GM21381 (cell line): ENCODE results near the gene MMD.
"Not testable (repeated sequence)": the region's sequence is repeated elsewhere in the genome, so short reads cannot be mapped to it uniquely, and the experiment has no call there.

Experiments
- ATAC-seq: cut with Tn5 transposase; IDR thresholded peaks from one replicate; pipeline ENCODE4 v1.9.1; 2021; ENCODE audit warnings: mild to moderate bottlenecking, moderate library complexity; ENCODE audit not compliant: unreplicated experiment

Gene MMD

GRCh38 chr17:55444471-55445441 lies 23.1 kb upstream of the MMD start:
- peak; percentile 76 for ATAC-seq

DNA sequence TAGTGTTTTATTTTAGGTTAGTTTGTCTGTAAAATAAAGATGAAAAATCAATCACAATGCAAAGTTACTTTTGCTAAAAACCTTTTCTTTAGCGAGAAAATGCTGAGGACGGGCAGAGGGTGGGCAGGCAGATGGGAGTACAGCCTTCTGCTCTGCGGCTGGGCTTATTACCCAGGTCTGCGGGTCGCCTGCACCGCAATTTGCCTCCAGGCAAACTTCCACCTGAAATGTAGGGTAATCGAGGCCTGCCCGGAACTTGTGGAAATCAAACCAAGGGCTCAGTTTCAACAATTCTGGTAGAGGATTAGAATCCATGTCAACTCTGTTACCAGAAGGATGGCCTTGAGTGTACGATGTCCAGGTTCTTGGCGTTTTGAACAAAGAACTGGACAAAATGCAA lies 22.3 kb upstream of the MMD start:
- ATAC-seq, result no peak

DNA sequence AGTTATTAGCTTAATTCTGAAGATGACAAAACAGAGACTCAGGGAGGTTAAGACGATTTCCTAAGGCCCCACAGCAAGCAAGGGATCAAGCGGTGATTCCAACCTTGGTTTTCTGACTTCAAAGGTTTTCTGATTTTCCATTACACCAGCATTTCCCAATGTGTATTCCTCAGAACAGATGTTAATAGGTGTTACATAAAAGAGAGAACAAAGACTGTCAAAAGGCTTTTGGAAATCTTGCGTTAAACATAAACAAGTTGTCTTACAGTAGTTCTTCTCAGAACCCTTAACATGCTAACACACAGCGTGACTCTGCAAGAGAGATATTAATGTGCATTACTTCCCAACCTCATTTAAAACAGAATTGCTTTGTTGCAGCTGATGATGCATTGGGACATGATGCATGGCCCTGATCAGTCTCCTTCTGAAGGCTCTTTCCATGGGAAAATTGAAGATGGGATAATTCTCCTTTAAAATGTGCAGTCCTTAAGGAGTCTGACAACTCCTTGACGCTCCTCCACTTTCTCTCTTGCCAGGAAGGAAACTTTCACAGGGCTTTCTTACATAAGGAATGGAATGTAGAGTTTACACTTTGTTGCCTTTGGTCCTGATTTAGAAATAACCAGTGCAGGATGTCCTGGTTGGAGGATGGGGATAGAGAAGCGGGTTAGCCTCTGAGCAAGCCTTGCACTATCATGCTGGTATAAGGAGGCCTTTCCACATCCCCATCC lies 21.5 kb upstream of the MMD start:
- ATAC-seq, result no peak

DNA sequence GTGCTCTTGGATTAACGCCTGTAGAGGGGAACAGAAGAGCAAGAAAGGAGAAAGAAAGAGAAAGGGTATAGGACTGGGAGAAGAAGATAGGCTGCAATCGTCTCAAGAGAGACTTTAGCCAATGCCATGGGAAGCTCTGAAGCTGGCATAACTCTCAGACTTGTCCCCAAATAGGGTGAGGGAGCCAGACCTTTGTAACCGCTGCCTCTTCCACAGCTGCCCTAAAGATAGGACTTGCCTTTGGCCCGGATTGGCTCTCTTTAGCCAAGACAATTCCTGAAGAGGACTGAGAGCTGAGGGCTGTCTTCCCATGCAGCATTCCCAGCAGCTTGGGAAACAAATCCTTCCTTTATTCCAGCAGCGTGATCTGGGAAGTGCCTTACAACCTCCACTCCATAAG lies 20.8 kb upstream of the MMD start:
- ATAC-seq, result no peak

DNA sequence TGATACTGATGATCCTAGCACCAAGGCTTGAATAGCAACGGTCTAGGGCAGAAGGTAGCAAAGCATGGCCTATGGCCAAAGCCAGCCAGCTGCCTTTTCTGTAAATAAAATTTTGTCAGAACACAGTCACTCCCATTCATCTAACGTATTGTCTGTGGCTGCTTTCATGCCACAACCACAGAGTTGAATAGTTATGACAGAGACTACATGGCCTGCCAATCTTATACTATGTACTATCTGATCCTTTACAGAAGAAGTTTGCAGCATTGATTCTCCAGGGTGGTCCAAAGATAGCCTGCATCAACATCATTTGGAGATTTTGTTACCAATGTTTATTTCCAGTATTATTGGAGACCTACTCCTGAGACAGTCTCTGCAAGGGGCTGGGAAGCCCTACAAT lies 19.9 kb upstream of the MMD start:
- no peak for ATAC-seq

DNA sequence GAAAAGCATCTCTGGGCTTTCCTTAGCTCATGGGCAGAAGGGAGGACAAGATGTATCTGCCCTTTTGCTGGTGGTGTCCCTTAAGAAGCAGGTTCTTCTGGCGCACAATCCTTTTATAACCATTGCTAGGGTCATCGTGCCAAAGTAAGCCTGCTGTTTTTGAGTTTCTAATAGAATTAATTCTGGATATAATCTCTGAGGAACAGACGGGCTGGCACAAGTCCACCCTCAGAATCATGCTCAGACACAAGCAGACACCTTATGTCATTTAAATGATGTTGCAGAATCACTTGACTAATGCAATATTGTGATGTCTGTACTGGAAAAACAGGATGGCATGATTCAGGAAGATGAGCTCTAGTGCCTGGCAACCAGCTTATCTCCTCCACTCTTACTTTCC lies 18.8 kb upstream of the MMD start:
- ATAC-seq, result no peak

- ATAC-seq, result peak; percentile 68
These were observed 15.5 kb upstream of the MMD start for GRCh38 chr17:55437159-55437605.

GRCh38 chr17:55436224-55437158 lies 14.9 kb upstream of the MMD start:
- ATAC-seq, result peak; percentile 6

DNA sequence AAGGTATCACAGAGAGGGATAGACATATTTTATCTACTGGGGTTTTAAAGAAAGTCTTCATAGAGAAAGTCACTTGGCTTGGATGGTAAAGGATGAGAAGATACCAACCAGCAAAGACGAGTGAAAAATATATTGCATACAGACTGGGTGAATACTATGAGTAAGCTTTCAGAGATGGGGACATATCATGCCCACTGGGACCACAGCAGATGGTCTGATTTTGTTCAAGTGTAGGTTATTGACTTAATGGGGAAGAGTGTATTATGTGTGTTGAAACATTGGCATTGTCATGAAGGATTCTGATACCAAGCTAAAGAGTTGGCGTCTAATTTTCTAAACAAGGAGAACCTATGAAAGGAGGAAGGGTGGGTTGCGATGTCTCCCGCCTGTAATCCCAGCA lies 13.8 kb upstream of the MMD start:
- ATAC-seq, result no peak

DNA sequence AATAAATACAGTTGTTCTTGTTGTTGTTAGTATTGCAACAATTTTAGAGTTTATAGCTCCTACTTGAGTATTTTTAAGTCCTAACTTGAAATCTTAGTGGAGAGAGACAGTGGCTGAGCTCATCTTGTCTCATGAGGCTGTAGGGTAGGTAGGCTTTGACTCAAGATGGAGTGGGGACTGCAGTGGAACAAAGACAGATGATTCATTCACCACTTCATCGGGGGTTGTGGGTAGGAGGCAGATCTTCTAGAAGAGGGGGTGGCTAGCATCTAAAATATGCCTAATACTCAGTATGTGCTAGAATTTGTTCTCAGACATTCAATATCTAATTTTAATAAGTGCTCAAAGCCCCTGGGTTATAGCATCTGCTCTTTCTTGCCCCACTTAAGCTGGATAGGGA lies 13.1 kb upstream of the MMD start:
- no peak for ATAC-seq

DNA sequence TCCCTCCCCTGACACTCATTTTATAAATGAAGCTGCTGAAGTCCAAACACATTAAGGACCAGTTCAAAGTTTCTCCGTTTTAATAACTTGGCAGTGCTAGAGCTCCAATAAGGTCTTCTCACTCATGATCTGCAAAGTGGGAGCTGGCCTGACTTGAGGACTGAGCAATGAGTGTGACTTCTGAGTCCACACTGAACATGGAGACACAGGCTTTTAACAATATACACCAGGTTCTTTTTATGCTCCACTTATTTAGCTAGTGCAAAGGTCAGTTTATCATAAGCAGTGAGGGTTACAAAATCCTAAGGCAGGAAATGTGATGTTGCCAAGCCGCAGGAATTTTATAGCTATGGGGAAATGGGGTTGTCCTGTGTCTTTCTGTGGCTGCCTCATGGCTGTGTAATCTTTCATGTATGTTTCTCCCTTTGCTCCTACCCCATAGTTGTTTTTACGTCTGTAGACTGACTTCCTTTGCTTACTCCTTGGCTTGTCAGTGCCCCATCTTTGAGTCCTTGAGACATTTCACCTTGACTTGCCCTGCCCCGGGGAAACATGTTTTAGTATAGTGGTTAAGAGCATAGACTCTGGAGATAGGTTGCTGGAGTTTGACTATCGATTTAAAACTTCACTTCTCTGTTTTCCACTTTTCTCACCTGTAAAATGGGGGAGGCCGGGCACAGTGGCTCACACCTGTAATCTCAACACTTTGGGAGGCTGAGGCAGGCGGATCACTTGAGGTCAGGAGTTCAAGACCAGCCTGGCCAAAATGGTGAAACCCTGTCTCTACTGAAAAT lies 12.2 kb upstream of the MMD start:
- no peak for ATAC-seq

- ATAC-seq, result no peak
These were observed 11.5 kb upstream of the MMD start for GRCh38 chr17:55433029-55433628.

- ATAC-seq, result no peak
These were observed 10.9 kb upstream of the MMD start for GRCh38 chr17:55432358-55433028.

GRCh38 chr17:55431914-55432313 lies 10.3 kb upstream of the MMD start:
- ATAC-seq, result not testable (repeated sequence)

DNA sequence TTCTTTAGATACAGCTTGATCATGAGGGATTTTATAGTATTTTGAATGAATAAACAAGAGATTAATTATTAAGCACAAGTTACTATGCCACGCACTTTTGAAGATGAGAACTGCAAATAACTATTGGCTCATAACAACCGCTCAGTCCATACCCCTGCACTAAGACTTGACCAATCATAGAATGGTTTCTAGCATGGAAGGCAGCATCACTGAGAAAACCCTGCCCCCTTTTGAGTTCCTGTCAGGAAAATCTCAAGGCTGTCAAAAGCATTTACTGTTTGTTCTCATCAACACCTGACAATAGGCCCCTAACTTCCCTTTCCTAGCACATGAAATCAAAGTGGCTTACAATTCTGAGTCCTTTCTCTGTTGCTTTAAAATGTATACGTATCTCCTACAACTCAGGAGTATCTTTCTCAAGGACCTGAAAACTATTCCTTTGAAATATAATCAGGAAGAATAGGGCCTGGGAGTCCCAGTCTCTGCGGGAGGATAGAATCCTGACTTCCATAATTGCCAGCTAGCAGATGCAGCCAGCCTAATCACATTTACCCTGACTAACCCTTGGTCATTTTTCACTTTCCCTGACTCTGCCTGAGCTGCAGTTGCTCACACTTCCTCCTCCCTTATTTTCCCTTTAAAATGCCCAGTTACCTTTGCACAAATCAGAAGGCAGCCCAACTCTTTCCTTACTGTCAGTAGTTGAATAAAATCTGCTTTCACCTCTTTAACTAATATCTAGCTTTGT lies 9.1 kb upstream of the MMD start:
- no peak for ATAC-seq

DNA sequence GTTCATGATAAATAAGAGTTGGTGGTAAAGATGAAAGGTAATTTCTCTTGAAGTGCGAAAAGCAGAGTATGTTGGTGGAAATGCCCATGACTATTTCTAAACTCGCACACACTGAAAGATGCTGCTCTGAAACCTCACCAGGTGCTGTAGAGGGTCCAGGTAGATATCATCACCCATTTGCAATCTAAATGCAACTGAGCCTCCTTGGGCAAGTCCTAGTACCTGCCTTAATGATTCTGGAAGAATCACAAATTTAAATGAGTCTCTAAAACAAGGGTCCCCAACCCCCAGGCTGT lies 5.9 kb upstream of the MMD start:
- peak; percentile 13 for ATAC-seq

DNA sequence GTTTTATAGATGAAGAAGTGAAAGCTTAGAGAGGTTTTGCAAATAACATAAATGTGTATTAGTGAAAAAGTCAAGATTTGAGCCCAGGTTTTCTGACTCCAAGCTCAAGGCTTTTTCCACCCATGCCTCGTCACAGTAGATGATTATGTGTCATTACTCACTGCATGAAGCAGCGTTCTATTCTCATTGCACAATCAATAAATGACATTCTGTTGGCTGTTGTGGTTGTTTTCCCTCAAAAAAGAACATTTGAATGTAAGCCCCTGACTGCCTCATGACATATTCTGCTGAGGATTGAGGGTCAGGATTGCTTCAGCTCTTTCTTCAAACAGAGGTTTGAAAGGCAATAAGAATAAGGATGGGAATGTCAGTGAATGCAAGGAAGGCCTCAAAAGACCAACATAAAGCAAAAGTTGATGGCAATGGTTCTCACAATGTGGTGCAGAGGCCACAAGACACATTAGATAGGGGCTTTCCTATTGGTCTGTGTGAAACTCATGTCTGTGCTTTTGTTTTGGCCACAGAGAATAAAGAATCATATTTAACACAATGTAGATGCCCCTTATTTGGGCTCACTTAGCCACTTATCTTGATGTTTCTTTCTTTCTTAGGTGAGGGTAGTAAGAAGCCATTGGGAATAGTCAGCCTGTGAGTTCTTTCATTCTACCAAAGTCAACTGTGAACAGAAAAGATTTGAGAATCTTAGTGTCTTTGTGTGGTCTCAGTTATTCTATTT lies 5.4 kb upstream of the MMD start:
- ATAC-seq, result peak; percentile 60
